NCI-H146 treated with DMSO at 0.1 percent for 48 hours (cell line): Measurements from ENCODE around the gene CCDC74B.
"Not testable (repeated sequence)": the region's sequence is repeated elsewhere in the genome, so short reads cannot be mapped to it uniquely, and the experiment has no call there.

ENCODE experiments used
- DNase-seq: peaks from one replicate; lab custom pipeline; 2025; ENCODE audit not compliant: unreplicated experiment; lab: John Stamatoyannopoulos, UW

The CCDC74B gene

DNA sequence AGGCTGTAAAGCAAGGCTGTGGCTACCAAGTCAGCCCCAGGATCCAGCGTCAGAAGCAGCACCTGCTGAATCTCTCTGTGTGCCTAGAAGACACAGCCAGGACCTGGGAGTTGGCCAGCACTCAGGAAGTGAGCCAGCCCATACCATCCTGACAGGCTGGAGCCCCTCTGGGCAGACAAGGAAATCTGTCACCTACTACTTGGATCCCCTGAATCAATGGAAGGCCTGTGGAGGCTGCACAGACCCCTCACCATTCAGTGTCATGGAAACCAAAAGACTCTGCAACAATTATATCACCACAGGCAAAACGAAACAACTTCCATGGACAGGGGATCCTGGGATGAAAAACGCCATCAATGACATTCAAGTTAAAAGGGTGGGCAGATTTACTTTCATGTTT, 21.7 kb upstream of the CCDC74B start:
- DNase-seq = not testable (repeated sequence)

GRCh38 chr2:130165293-130166016, 20.5 kb upstream of the CCDC74B start:
- no peak for DNase-seq

GRCh38 chr2:130162968-130163367, 18.1 kb upstream of the CCDC74B start:
- DNase-seq = no peak

GRCh38 chr2:130162486-130162885, 17.6 kb upstream of the CCDC74B start:
- not testable (repeated sequence) for DNase-seq

- not testable (repeated sequence) for DNase-seq
These were observed 16.2 kb upstream of the CCDC74B start for GRCh38 chr2:130160838-130161705.

DNA sequence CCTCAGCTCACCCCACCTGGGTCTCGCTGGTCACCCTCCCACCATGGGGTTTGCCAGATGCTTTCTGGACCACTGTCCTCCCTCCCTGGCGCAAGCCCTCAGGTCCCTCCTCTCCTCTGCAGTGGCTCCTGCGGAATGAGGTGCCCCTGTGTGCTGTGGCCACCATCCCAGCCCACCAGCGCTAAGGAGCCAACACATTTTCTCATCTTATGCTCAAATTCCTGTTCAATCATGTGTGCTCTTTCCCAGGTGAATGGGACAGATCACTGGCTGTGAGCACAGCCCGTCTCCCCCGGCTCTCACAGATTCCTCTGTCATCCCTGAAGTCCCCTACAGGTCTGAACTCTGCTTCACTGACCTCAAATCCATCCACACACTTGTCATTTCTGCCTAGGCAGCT, 15.2 kb upstream of the CCDC74B start:
- DNase-seq = no peak

DNA sequence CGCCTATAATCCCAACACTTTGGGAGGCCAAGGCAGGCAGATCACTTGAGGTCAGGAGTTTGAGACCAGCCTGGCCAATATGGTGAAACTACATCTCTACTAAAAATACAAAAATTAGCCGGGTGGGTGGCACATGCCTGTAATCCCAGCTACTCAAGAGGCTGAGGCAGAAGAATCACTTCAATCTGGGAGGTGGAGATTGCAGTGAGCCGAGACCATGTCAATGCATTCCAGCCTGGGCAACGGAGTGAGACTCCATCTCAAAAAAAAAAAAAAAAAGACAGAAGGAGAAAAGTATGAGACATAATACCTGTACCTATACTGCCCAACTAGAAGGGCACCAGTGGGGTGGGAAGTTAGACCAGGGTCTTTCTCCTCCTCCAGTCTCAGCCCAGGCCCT, 14.5 kb upstream of the CCDC74B start:
- not testable (repeated sequence) for DNase-seq

DNA sequence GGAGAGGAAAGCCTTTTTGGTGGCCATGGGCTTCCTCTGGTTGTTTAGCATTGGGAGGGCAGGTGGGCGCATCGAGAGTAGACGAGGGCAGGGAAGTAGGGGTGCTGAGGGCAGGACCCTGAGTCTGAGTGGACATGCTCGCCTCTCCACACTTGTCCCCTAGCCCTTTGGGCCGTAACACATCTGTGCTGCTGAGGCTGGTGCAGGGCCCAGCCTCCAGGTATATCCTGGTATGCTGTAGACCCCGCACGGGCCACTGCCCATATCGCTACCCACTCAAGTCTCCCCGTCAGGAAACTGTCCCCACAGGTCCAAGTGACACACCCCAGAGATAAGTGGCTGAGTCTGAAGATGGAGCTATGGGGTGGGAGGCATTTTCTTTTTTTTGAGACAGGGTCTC, 13.7 kb upstream of the CCDC74B start:
- DNase-seq = no peak

DNA sequence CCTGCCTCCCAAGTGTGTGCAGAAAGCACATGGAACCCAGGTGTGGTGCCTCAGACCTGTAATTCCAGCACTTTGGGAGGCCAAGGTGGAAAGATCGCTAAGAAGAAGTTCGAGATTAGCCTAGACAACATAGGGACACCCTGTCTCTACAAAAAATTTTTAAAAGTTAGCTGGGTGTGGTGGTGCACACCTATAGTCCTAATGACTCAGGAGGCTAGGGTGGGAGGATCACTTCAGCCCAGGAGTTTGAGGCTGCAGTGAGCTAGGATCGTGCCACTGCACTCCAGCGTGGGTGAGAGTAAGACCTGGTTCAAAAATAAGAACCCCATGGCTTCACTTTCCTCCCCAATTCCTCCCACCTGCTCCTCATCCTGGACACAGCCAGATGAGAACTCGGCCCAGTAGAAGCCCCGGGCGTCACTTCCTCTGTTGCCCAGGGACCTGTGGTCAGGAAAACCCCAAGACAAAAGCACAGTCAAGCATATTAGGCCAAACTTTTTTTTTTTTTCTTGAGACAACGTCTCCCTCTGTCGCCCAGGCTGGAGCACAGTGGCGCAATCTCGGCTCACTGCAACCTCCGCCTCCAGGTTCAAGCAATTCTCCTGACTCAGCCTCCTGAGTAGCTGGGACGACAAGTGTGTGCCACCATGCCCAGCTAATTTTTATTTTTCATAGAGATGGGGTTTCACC, 13.1 kb upstream of the CCDC74B start:
- not testable (repeated sequence) for DNase-seq

- DNase-seq = not testable (repeated sequence)
These were observed 12.4 kb upstream of the CCDC74B start for GRCh38 chr2:130157354-130157753.

- DNase-seq = no peak
These were observed 11.7 kb upstream of the CCDC74B start for GRCh38 chr2:130156624-130157004.

- not testable (repeated sequence) for DNase-seq
These were observed 11.2 kb upstream of the CCDC74B start for GRCh38 chr2:130155956-130156623.

- no peak for DNase-seq
These were observed 10.2 kb upstream of the CCDC74B start for GRCh38 chr2:130154773-130155765.

DNA sequence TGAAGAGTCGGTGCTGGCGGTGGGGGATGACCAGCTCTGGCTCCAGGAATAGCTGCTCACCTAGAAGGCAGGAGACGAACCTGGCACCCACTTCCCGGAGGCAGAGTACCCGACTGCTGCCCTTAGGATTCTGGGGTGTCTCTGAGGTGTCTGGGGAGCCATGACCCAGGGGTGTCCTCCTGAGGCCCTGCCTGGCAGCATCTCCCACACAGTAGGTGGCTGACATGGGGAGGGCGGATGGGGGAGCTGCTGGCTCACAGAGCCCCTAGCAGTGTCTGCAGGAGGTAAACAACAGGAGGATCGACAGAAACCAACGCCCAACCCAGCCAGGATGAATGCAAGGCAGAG, 9.5 kb upstream of the CCDC74B start:
- DNase-seq = not testable (repeated sequence)

DNA sequence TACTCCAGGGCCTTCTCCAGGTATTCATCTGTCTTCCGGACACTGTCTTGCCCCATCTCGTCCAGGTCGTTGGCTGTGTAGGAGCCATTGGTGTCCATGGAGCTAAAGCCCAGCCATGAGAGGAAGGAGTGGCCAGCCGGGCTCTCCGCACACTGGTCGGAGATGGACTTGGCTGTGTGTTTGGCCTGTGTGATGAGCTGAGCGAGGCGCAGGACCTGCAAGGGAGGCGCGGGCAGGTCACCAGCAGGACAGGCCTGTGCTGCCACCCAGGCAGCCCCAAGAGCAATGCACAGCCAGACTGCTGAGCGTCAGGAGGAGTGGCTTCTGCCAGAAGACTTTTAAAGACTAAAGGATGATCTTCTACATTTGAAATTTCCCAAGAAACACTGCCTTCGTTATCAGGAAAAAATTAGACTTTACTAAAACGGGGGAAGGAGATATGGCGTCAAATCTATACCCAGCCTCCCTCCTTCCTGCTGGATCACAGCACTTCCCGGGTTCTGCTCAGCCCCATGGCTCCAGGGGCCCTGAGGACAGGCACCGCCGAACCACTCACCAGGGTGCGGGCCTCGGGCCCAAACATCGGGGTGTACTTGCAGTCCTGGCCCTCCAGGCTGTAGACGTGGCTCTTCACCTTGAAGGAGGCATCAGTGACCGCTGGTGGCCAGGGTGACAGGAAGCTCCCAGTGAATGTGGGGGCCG, 9.0 kb upstream of the CCDC74B start:
- not testable (repeated sequence) for DNase-seq

DNA sequence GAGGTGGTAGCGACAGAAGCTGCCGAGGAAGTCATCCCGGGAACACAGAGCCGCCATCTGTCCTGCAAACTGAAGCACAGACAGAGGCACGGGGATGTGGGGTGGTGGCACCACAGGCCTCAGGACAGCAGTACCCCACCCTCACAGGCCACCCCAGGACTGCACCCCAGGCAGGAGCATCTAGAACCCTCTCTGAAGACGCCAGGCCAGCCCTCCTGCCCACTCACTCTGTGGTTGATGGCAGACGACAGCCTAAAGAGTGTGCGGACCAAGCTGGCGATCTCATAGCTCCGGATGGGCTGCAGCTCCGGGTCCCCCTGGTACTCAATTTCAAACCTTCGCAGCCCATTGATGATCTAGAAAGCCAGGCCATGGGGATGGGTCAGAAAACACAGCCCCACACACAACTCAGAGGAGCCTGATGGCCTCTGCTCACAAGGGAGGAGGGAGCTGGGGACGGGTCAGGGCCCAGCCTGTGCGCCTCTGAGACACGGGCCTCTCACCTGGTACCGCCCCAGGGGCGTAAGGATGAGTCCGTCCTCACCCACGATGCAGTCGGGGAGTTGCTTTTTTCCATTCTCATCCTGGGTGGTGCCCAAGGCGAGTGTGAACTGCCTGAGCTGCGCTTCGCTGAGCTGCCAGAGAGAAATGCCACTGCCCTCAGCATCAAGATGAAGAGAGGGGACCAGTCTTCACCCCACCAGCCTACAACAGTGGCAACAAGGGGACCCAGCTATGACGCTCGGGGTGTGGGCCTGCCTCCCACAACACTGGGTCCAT, 8.1 kb upstream of the CCDC74B start:
- no peak for DNase-seq

DNA sequence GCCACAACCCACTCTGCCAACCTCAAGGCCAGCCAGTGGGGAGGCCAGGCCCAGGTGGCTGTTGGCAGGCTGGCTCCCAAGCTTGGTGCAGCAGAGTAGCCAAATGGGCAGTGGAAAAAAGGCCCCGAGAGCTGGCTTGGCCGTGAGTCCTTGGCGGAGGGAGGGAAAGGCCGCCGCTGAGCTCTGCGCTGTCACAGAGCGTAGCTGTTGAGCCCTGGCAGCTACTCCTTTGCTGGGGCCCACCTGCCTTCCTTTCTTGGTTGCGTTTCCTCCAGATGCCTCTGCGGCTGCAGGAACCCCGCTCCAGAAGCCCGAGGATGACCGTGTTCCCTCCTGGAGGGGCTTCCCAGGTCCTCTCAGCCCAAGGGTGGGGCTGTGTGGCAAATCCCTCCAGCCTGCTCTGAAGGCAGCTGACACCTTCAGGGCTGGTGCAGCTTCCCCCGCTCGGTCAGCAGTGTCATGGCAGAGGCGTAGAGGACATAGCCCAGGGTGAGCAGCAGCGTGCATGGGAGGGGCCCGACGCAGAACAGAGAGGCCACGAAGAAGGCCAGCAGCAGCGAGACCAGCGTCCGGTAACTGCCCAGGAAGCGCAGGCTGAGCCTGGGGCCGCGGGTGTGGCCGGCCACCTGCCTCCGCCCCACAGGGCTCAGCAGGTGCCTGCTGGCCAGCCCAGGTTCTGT, 7.4 kb upstream of the CCDC74B start:
- not testable (repeated sequence) for DNase-seq

GRCh38 chr2:130151145-130151512, 6.2 kb upstream of the CCDC74B start:
- not testable (repeated sequence) for DNase-seq
